Measurements from ENCODE around the gene DOCK4. TPM values are rescaled to one million over a fixed set of nuclear protein-coding genes. Genes with fewer than 3 reads are reported as not detected.
A peak's percentile ranks its signal among the peaks of the same experiment; 100 is the strongest.

DOCK4 gene
- total and polyA plus RNA-seq, 4 donors = 7.2 to 48.9 (median 12.8) TPM

DNA sequence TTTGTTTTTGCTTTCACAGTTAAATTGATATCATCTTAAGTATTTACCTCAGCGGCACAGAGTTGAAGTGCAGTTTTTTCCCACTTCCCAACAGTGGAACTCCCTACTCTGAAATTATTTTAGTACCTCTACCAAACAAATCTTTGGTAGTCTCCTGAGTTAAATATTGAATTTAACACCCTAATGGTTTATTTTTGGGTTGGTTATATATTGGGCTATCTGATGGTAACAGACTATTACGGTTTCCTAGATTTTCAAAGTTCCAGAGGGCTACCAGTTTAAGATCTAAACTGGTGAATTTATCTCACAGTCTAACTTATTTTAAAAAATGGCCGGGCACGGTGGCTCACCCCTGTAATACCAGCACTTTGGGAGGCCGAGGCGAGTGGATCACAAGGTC, 1.6 kb upstream of the DOCK4 start:
- Histone ChIP-seq H3K4me1 (ENCODE audit: control insufficient read depth in 4 of 4, insufficient read depth in 4 of 4, low read length in 3 of 4) (peaks cover 7 to 44% (median 30%) of the 10 kb centered on the region in 4 donors), H3K27me3 (ENCODE audit: control insufficient read depth in 4 of 4, insufficient read depth in 4 of 4, low read length in 3 of 4) (no peaks in the 10 kb centered on the region), H3K4me3 (ENCODE audit: low read depth in 1 of 3, low read length in 3 of 3) (peak overlapping the region; percentile 90 to 94 (median 93)), H3K9me3 (ENCODE audit: control insufficient read depth in 4 of 4, low read length in 3 of 4) (no peaks in the 10 kb centered on the region), H3K9ac (ENCODE audit: low read depth in 1 of 2, low read length in 2 of 2) (peak overlapping the region in 1 of 2 donors; percentile 11), H3K36me3 (ENCODE audit: control insufficient read depth in 4 of 4, insufficient read depth in 3 of 4, low read depth in 1 of 4, low read length in 3 of 4) (no peaks in the 10 kb centered on the region), H3K27ac (ENCODE audit: low read depth in 1 of 2, low read length in 2 of 2) (peak overlapping the region; percentile 83 to 88)
- 78% methylated on average over 6 of the region's 6 CpGs for WGBS
- TF ChIP-seq GABPA (IDR thresholded peaks at IDR 0.05 in 1 of 2, conservative IDR thresholded peaks at IDR 0.05 in 1 of 2) = no peak
- DNase-seq (ENCODE audit: low spot score) = no peak

DNA sequence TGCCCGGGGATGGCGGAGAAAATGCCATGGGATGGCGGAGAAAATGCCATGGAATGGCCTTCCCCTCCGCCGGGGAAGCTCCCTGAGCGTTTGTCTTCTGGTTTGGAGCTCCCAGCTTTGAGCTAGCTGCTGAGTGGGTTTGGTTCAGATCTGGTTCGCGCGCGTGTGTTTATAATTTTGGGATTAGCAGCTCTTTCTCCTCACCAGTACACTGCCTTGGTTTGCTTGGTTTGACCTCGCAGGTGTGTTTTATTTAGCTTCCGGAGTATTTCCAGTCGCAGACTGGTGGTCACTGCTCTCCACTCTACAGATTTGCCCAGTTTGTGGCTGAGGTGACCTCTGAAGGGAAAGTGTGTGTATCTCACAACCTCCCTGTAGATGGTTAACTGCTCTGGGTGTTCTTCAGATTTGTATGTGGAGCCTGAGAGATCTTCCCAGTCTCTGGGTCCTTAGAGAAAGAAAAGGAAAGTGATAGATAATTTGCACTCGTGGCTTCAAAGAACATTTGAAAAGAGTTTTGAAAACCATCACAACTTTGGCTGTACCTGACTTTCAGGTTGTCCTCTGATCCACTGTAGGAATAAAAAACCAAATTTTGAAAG, 893 bp upstream of the DOCK4 start:
- no peak for DNase-seq (ENCODE audit: low spot score)
- no peak for TF ChIP-seq FOXA1 (IDR thresholded peaks at IDR 0.05)
- no peak for TF ChIP-seq JUND (IDR thresholded peaks at IDR 0.05)
- no peak for TF ChIP-seq REST (IDR thresholded peaks at IDR 0.05)
- H3K27me3 ChIP-seq (ENCODE audit: control insufficient read depth in 4 of 4, insufficient read depth in 4 of 4, low read length in 3 of 4) = no peaks in the 10 kb centered on the region
- no peaks in the 10 kb centered on the region for H3K36me3 ChIP-seq (ENCODE audit: control insufficient read depth in 4 of 4, insufficient read depth in 3 of 4, low read depth in 1 of 4, low read length in 3 of 4)
- WGBS = under 1% methylated on average over 14 of the region's 14 CpGs
- peak overlapping the region; percentile 78 to 79 for H3K9ac ChIP-seq (ENCODE audit: low read depth in 1 of 2, low read length in 2 of 2)
- no peaks in the 10 kb centered on the region for H3K9me3 ChIP-seq (ENCODE audit: control insufficient read depth in 4 of 4, low read length in 3 of 4)
- peak overlapping the region; percentile 90 to 94 (median 93) for H3K4me3 ChIP-seq (ENCODE audit: low read depth in 1 of 3, low read length in 3 of 3)
- peaks cover 9 to 42% (median 32%) of the 10 kb centered on the region in 4 donors for H3K4me1 ChIP-seq (ENCODE audit: control insufficient read depth in 4 of 4, insufficient read depth in 4 of 4, low read length in 3 of 4)
- peak overlapping the region; percentile 83 to 88 for H3K27ac ChIP-seq (ENCODE audit: low read depth in 1 of 2, low read length in 2 of 2)

- Histone ChIP-seq H3K4me1 (ENCODE audit: control insufficient read depth in 4 of 4, insufficient read depth in 4 of 4, low read length in 3 of 4) (peaks cover 6 to 28% (median 21%) of the 10 kb centered on the region in 4 donors), H3K36me3 (ENCODE audit: control insufficient read depth in 4 of 4, insufficient read depth in 3 of 4, low read depth in 1 of 4, low read length in 3 of 4) (no peaks in the 10 kb centered on the region), H3K27ac (ENCODE audit: low read depth in 1 of 2, low read length in 2 of 2) (peak overlapping the region; percentile 88 to 93), H3K4me3 (ENCODE audit: low read depth in 1 of 3, low read length in 3 of 3) (peak overlapping the region; percentile 54 to 75 (median 75)), H3K9me3 (ENCODE audit: control insufficient read depth in 4 of 4, low read length in 3 of 4) (no peaks in the 10 kb centered on the region), H3K9ac (ENCODE audit: low read depth in 1 of 2, low read length in 2 of 2) (peak overlapping the region; percentile 73 to 77), H3K27me3 (ENCODE audit: control insufficient read depth in 4 of 4, insufficient read depth in 4 of 4, low read length in 3 of 4) (no peaks in the 10 kb centered on the region)
- no peak for TF ChIP-seq GABPA (IDR thresholded peaks at IDR 0.05 in 1 of 2, conservative IDR thresholded peaks at IDR 0.05 in 1 of 2)
- no peak for TF ChIP-seq ZBTB33 (IDR thresholded peaks at IDR 0.05)
- TF ChIP-seq JUND (IDR thresholded peaks at IDR 0.05) = no peak
- TF ChIP-seq, protein P1, sequence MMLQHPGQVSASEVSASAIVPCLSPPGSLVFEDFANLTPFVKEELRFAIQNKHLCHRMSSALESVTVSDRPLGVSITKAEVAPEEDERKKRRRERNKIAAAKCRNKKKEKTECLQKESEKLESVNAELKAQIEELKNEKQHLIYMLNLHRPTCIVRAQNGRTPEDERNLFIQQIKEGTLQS (IDR thresholded peaks at IDR 0.05) = no peak
- TF ChIP-seq HNF4A (conservative IDR thresholded peaks at IDR 0.05) = no peak
- TF ChIP-seq FOXA2 (IDR thresholded peaks at IDR 0.05) = no peak
- under 1% methylated on average over 69 of the region's 69 CpGs for WGBS
- DNase-seq (ENCODE audit: low spot score) = peak; percentile 66
Observed at GRCh38 chr7:112205343-112206237, 609 bp downstream of the DOCK4 start.

Measured in liver (tissue), 9 donors.